ENCODE results near the gene FLYWCH2. TPM values are rescaled to one million over a fixed set of nuclear protein-coding genes. Genes with fewer than 3 reads are reported as not detected.

The FLYWCH2 gene
- total and polyA plus RNA-seq, 2 of the 13 experiments (the other 11 are each of a cell fraction or from before 2014, with no cell fraction given) = 16.9 to 19.8 TPM

- no peak for TF ChIP-seq PTBP1 (IDR thresholded peaks at IDR 0.05; ENCODE audit: low read depth, low read length, poor library complexity, severe bottlenecking)
- TF ChIP-seq ZSCAN20 (CRISPR knock-in tag; IDR thresholded peaks at IDR 0.05; ENCODE audit: borderline replicate concordance) = 0 out of 2 replicates have a peak, but pooled peaks have one; percentile 45
- TF ChIP-seq HMG20B (CRISPR knock-in tag; conservative IDR thresholded peaks at IDR 0.05) = no peak; the same call in 1 of the 2 replicates
- peak; percentile 77; the same call in 1 of the 2 replicates for TF ChIP-seq ZNF124 (CRISPR knock-in tag; IDR thresholded peaks at IDR 0.05)
- peak; percentile 29; the same call in 1 of the 2 replicates for TF ChIP-seq FOXP4 (CRISPR knock-in tag; IDR thresholded peaks at IDR 0.05)
- peak; percentile 61 for TF ChIP-seq PHF21A (CRISPR knock-in tag; IDR thresholded peaks at IDR 0.05)
- TF ChIP-seq SYNCRIP (IDR thresholded peaks at IDR 0.05; ENCODE audit: insufficient read depth, low read depth, low read length) = no peak
- peak; percentile 70; the same call in 1 of the 2 replicates for TF ChIP-seq PRDM4 (CRISPR knock-in tag; IDR thresholded peaks at IDR 0.05; ENCODE audit: borderline replicate concordance)
- peak; percentile 42; the same call in 1 of the 2 replicates for TF ChIP-seq CAMTA2 (CRISPR knock-in tag; IDR thresholded peaks at IDR 0.05; ENCODE audit: borderline replicate concordance)
- peak; percentile 77; the same call in 1 of the 2 replicates for TF ChIP-seq IRF9 (CRISPR knock-in tag; IDR thresholded peaks at IDR 0.05; ENCODE audit: borderline replicate concordance)
- TF ChIP-seq MAX (IDR thresholded peaks at IDR 0.05) = peak; percentile 68
- TF ChIP-seq YY1 (IDR thresholded peaks at IDR 0.05; ENCODE audit: insufficient read depth, insufficient replicate concordance, low read depth, low read length) = peak; percentile 97
- peak; percentile 65; the same call in 1 of the 2 replicates for TF ChIP-seq TSC22D2 (CRISPR knock-in tag; IDR thresholded peaks at IDR 0.05; ENCODE audit: borderline replicate concordance)
- peak; percentile 54; the same call in 1 of the 2 replicates for TF ChIP-seq ZNF317 (CRISPR knock-in tag; IDR thresholded peaks at IDR 0.05)
- no peak for TF ChIP-seq RCOR2 (CRISPR knock-in tag; IDR thresholded peaks at IDR 0.05)
Measured at GRCh38 chr16:2867987-2868789, 14.8 kb upstream of the FLYWCH2 start (continued).

Data from HepG2 (cell line).